H9 (cell line): Measurements from ENCODE around the gene ZNF175. TPM values are rescaled to one million over a fixed set of nuclear protein-coding genes. Genes with fewer than 3 reads are reported as not detected.

Experiments
- DNase-seq: peaks from one replicate; pipeline ENCODE4 v3.0.0-alpha.2; 2017
- H2AFZ ChIP-seq: one replicate; pipeline ENCODE4 v1.6.1; 2013; ENCODE audit warnings: mild to moderate bottlenecking, low read length, control low read depth, moderate library complexity
- H2AK5ac ChIP-seq: 2 replicates; pipeline ENCODE4 v1.6.1; 2013; ENCODE audit warnings: low read length, control low read depth, mixed read lengths; ENCODE audit not compliant: insufficient read length
- H2BK120ac ChIP-seq: one replicate; pipeline ENCODE4 v1.6.1; 2013; ENCODE audit warnings: low read depth, mild to moderate bottlenecking, low read length, control low read depth, inconsistent platforms; ENCODE audit not compliant: poor library complexity, severe bottlenecking
- H2BK12ac ChIP-seq: 2 replicates; pipeline ENCODE4 v1.6.1; 2013; ENCODE audit warnings: low read length, control low read depth, mixed read lengths, low read depth; ENCODE audit not compliant: insufficient read length
- H2BK15ac ChIP-seq: 2 replicates; pipeline ENCODE4 v1.6.1; 2013; ENCODE audit warnings: low read depth, low read length, control low read depth
- H2BK20ac ChIP-seq: one replicate; pipeline ENCODE4 v1.6.1; 2013; ENCODE audit warnings: low read depth, mild to moderate bottlenecking, low read length, control low read depth, inconsistent platforms; ENCODE audit not compliant: poor library complexity, severe bottlenecking
- H2BK5ac ChIP-seq: 2 replicates; pipeline ENCODE4 v1.6.1; 2013; ENCODE audit warnings: low read length, control low read depth, mixed read lengths; ENCODE audit not compliant: insufficient read length
- H3K14ac ChIP-seq: 2 replicates; pipeline ENCODE4 v1.6.1; 2013; ENCODE audit warnings: low read length, control low read depth; ENCODE audit not compliant: insufficient read depth
- H3K18ac ChIP-seq: 2 replicates; pipeline ENCODE4 v1.6.1; 2013; ENCODE audit warnings: low read depth, mild to moderate bottlenecking, mixed read lengths, low read length, control low read depth; ENCODE audit not compliant: insufficient read length
- H3K23ac ChIP-seq: 2 replicates; pipeline ENCODE4 v1.6.1; 2013; ENCODE audit warnings: low read length, control low read depth, mixed read lengths, low read depth; ENCODE audit not compliant: insufficient read length
- H3K23me2 ChIP-seq: 2 replicates; pipeline ENCODE4 v1.6.1; 2013; ENCODE audit warnings: low read depth, mild to moderate bottlenecking, mixed read lengths, low read length, control low read depth; ENCODE audit not compliant: insufficient read length, poor library complexity, severe bottlenecking
- H3K27ac ChIP-seq: 2 replicates; pipeline ENCODE4 v1.5.1; 2013; ENCODE audit warnings: low read length, control low read depth, mixed read lengths, low read depth; ENCODE audit not compliant: insufficient read length
- H3K27me3 ChIP-seq: 2 replicates; pipeline ENCODE4 v1.6.1; 2013; ENCODE audit warnings: low read length, control low read depth, inconsistent platforms; ENCODE audit not compliant: insufficient read depth
- H3K4ac ChIP-seq: 2 replicates; pipeline ENCODE4 v1.6.1; 2013; ENCODE audit warnings: low read depth, mild to moderate bottlenecking, control low read depth, inconsistent platforms, low read length, moderate library complexity
- H3K4me1 ChIP-seq: 2 replicates; pipeline ENCODE4 v1.6.1; 2013; ENCODE audit warnings: low read length, control low read depth, inconsistent platforms; ENCODE audit not compliant: insufficient read depth
- H3K4me2 ChIP-seq: 2 replicates; pipeline ENCODE4 v1.6.1; 2013; ENCODE audit warnings: low read length, control low read depth, mixed read lengths; ENCODE audit not compliant: insufficient read length, insufficient read depth
- H3K56ac ChIP-seq: 2 replicates; pipeline ENCODE4 v1.6.1; 2013; ENCODE audit warnings: low read depth, mild to moderate bottlenecking, mixed read lengths, low read length, control low read depth; ENCODE audit not compliant: insufficient read length
- H3K79me1 ChIP-seq: 2 replicates; pipeline ENCODE4 v1.6.1; 2013; ENCODE audit warnings: low read depth, mild to moderate bottlenecking, moderate library complexity, low read length, control low read depth, inconsistent platforms; ENCODE audit not compliant: insufficient read depth, poor library complexity, severe bottlenecking
- H3K79me2 ChIP-seq: 2 replicates; pipeline ENCODE4 v1.6.1; 2013; ENCODE audit warnings: low read length, control low read depth, inconsistent platforms; ENCODE audit not compliant: insufficient read depth
- H3K9ac ChIP-seq: 2 replicates; pipeline ENCODE4 v1.6.1; 2013; ENCODE audit warnings: low read length, control low read depth, mixed read lengths; ENCODE audit not compliant: insufficient read length; ENCODE audit errors: extremely low read depth
- H3K9me3 ChIP-seq: one replicate; pipeline ENCODE4 v1.6.1; 2013; ENCODE audit warnings: low read depth, low read length, inconsistent platforms; ENCODE audit not compliant: control insufficient read depth
- H3T11ph ChIP-seq: one replicate; pipeline ENCODE4 v1.6.1; 2013; ENCODE audit warnings: mild to moderate bottlenecking, low read length, control low read depth, inconsistent platforms
- H4K20me1 ChIP-seq: one replicate; pipeline ENCODE4 v1.6.1; 2013; ENCODE audit not compliant: control insufficient read depth, insufficient read length, insufficient read depth
- H4K5ac ChIP-seq: 2 replicates; pipeline ENCODE4 v1.6.1; 2013; ENCODE audit warnings: low read depth, mild to moderate bottlenecking, mixed read lengths, low read length, control low read depth; ENCODE audit not compliant: insufficient read length
- H4K8ac ChIP-seq: replicated peaks from 2 replicates; pipeline ENCODE4 v1.6.1; 2013; ENCODE audit warnings: low read length, control low read depth, mixed read lengths, low read depth; ENCODE audit not compliant: insufficient read length
- H4K91ac ChIP-seq: 2 replicates; pipeline ENCODE4 v1.6.1; 2013; ENCODE audit warnings: low read depth, mild to moderate bottlenecking, moderate library complexity, mixed read lengths, low read length, control low read depth; ENCODE audit not compliant: insufficient read length
- H3K27ac Mint-ChIP-seq, 3 experiments: 2 replicates in 2 of 3; 3 replicates in 1 of 3; pipeline ENCODE4 v1.8.0; 2020 to 2021; ENCODE audit warnings: mixed read lengths in 3 of 3, mild to moderate bottlenecking in 1 of 3, moderate library complexity in 1 of 3
- H3K27me3 Mint-ChIP-seq: 2 replicates; pipeline ENCODE4 v1.8.0; 2021; ENCODE audit warnings: low read depth, mild to moderate bottlenecking, moderate library complexity, mixed read lengths
- H3K36me3 Mint-ChIP-seq, 3 experiments: 2 replicates in 2 of 3; 3 replicates in 1 of 3; pipeline ENCODE4 v1.8.0; 2020 to 2021; ENCODE audit warnings: low read depth in 3 of 3, mixed read lengths in 3 of 3; ENCODE audit not compliant: insufficient read depth in 1 of 3
- H3K4me1 Mint-ChIP-seq, 2 experiments: 2 replicates each; pipeline ENCODE4 v1.8.0; 2020; ENCODE audit warnings: mixed read lengths in 2 of 2
- H3K4me3 Mint-ChIP-seq, 2 experiments: 2 replicates in 1 of 2; 3 replicates in 1 of 2; pipeline ENCODE4 v1.8.0; 2020 to 2021; ENCODE audit warnings: mild to moderate bottlenecking in 2 of 2, mixed read lengths in 2 of 2, moderate library complexity in 1 of 2
- H3K9me3 Mint-ChIP-seq, 2 experiments: 2 replicates in 1 of 2; 3 replicates in 1 of 2; pipeline ENCODE4 v1.8.0; 2020; ENCODE audit warnings: mild to moderate bottlenecking in 2 of 2, mixed read lengths in 2 of 2, moderate library complexity in 1 of 2
- WGBS: extraction: QIAGEN DNeasy Blood & Tissue Kit; methylation state at CpG from one replicate; pipeline ENCODE4 v1.1.7; 2013; ENCODE audit warnings: missing lambda C conversion rate, low lambda C conversion rate, mixed read lengths; ENCODE audit not compliant: insufficient read length; ENCODE audit errors: extremely low coverage; 5-methylcytosine and 5-hydroxymethylcytosine counted together
- total RNA-seq: library from RNA; stranded (reverse); gene quantifications from 2 replicates; pipeline ENCODE4 v1.2.1, GENCODE V29; 2021
- TF ChIP-seq, protein P1 (sequence below): fragments of 200-600 bp; sonication (generic); conservative IDR thresholded peaks from 3 replicates; pipeline ENCODE4 v1.8.0; 2021; ENCODE audit warnings: antibody characterized with exemption, mild to moderate bottlenecking

Gene ZNF175
- total RNA-seq, 1 experiment from 2014 or later = 10.7 TPM

DNA sequence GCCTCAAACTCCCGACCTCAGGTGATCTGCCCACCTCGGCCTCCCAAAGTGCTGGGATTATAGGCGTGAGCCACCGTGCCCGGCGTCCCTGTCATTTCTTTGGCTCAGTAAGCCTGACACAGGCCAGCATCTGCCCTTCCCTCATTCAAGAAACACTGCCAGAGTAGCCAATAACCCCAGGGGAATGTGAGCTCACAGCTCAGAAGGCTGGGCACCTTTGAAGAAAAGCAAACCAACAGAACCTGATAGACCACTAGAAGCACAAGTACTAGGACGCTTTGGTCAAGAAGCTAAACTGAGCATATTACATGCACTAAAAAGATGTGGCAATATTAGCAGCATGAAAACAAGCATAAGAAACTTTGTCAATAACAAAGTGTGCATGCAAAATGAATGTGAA is 44.9 kb downstream of the ZNF175 start:
- H4K8ac ChIP-seq = no peak overlapping the region
- H3T11ph ChIP-seq = no peak overlapping the region
- peaks cover 32% of the 10 kb centered on the region for H3K27me3 Mint-ChIP-seq
- no peaks in the 10 kb centered on the region for H3K23me2 ChIP-seq
- H4K5ac ChIP-seq = no peak overlapping the region
- no peak overlapping the region for H4K91ac ChIP-seq
- no peak overlapping the region for H2AK5ac ChIP-seq
- H3K79me2 ChIP-seq = no peaks in the 10 kb centered on the region
- H3K4me1 ChIP-seq = no peaks in the 10 kb centered on the region
- no peak overlapping the region for H3K56ac ChIP-seq
- no peak overlapping the region for H3K27ac Mint-ChIP-seq
- H3K23ac ChIP-seq = no peak overlapping the region
- H2BK20ac ChIP-seq = no peak overlapping the region
- no peak overlapping the region for H3K18ac ChIP-seq
- no peak overlapping the region for H3K14ac ChIP-seq
- H3K4me3 Mint-ChIP-seq = no peak overlapping the region
- H3K4ac ChIP-seq = no peak overlapping the region
- no peak overlapping the region for H3K4me2 ChIP-seq
- no peak overlapping the region for H2BK5ac ChIP-seq
- no peak overlapping the region for H2BK120ac ChIP-seq
- no peaks in the 10 kb centered on the region for H4K20me1 ChIP-seq
- H2BK15ac ChIP-seq = no peak overlapping the region
- no peak overlapping the region for H2BK12ac ChIP-seq
- no peaks in the 10 kb centered on the region for H3K27me3 ChIP-seq
- no peaks in the 10 kb centered on the region for H3K9me3 ChIP-seq
- no peak overlapping the region for H2AFZ ChIP-seq
- no peaks in the 10 kb centered on the region for H3K4me1 Mint-ChIP-seq
- peaks cover 78 to 92% of the 10 kb centered on the region in 2 experiments for H3K9me3 Mint-ChIP-seq
- no CpG with 5 or more reads among the region's 7 CpGs for WGBS
- no peaks in the 10 kb centered on the region for H3K79me1 ChIP-seq
- peaks cover 0 to 4% (median 0%) of the 10 kb centered on the region in 3 experiments; a peak in 1 of 7 replicates for H3K36me3 Mint-ChIP-seq
- H3K27ac ChIP-seq = no peak overlapping the region
- TF ChIP-seq, protein P1, sequence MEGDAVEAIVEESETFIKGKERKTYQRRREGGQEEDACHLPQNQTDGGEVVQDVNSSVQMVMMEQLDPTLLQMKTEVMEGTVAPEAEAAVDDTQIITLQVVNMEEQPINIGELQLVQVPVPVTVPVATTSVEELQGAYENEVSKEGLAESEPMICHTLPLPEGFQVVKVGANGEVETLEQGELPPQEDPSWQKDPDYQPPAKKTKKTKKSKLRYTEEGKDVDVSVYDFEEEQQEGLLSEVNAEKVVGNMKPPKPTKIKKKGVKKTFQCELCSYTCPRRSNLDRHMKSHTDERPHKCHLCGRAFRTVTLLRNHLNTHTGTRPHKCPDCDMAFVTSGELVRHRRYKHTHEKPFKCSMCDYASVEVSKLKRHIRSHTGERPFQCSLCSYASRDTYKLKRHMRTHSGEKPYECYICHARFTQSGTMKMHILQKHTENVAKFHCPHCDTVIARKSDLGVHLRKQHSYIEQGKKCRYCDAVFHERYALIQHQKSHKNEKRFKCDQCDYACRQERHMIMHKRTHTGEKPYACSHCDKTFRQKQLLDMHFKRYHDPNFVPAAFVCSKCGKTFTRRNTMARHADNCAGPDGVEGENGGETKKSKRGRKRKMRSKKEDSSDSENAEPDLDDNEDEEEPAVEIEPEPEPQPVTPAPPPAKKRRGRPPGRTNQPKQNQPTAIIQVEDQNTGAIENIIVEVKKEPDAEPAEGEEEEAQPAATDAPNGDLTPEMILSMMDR = no peak
- no peak overlapping the region for H3K9ac ChIP-seq
- no peak for DNase-seq
